Astrocyte (in vitro differentiated cells and primary cell): ENCODE measurements around the gene EYS. TPM values are rescaled to one million over a fixed set of nuclear protein-coding genes. Genes with fewer than 3 reads are reported as not detected.

Experiments
- DNase-seq: peaks from one replicate; pipeline ENCODE4 v3.0.0-alpha.2; 2010; ENCODE audit warnings: low read depth
- FAIRE-seq: peaks from 2 replicates; lab custom pipeline; 2011; peaks lifted over from hg19 to GRCh38; lab: Jason Lieb, UNC
- H2AFZ ChIP-seq: 2 replicates; pipeline ENCODE4 v1.6.0; 2012; ENCODE audit warnings: low read depth, low read length, inconsistent platforms
- H3K27ac ChIP-seq: 2 replicates; pipeline ENCODE4 v1.5.1; 2011; ENCODE audit warnings: low read depth, low read length, inconsistent platforms
- H3K27me3 ChIP-seq: 2 replicates; pipeline ENCODE4 v1.6.0; 2011; ENCODE audit warnings: low read length, inconsistent platforms; ENCODE audit not compliant: insufficient read depth
- H3K36me3 ChIP-seq: 2 replicates; pipeline ENCODE4 v1.5.1; 2011; ENCODE audit warnings: low read length, inconsistent platforms; ENCODE audit not compliant: insufficient read depth
- H3K4me1 ChIP-seq: 2 replicates; pipeline ENCODE4 v1.5.1; 2011; ENCODE audit warnings: low read length, inconsistent platforms; ENCODE audit not compliant: insufficient read depth
- H3K4me2 ChIP-seq: 2 replicates; pipeline ENCODE4 v1.6.0; 2012; ENCODE audit warnings: low read length, inconsistent platforms
- H3K4me3 ChIP-seq: 2 replicates; pipeline ENCODE4 v1.5.1; 2011; ENCODE audit warnings: low read depth, mild to moderate bottlenecking, low read length, inconsistent platforms; ENCODE audit not compliant: insufficient read depth
- H3K79me2 ChIP-seq: 2 replicates; pipeline ENCODE4 v1.6.0; 2012; ENCODE audit warnings: mild to moderate bottlenecking, low read length, inconsistent platforms; ENCODE audit not compliant: insufficient read depth
- H3K9ac ChIP-seq: 2 replicates; pipeline ENCODE4 v1.6.0; 2012; ENCODE audit warnings: mild to moderate bottlenecking, low read length, inconsistent platforms
- H3K9me3 ChIP-seq: 2 replicates; pipeline ENCODE4 v1.5.1; 2012; ENCODE audit warnings: low read depth, mild to moderate bottlenecking, low read length, inconsistent platforms; ENCODE audit not compliant: insufficient read depth
- H4K20me1 ChIP-seq: 2 replicates; pipeline ENCODE4 v1.6.0; 2012; ENCODE audit warnings: low read length, inconsistent platforms; ENCODE audit not compliant: insufficient read depth
- H3K27ac Mint-ChIP-seq: one replicate; pipeline ENCODE4 v1.8.0; 2021; ENCODE audit warnings: mild to moderate bottlenecking, mixed read lengths; ENCODE audit not compliant: unreplicated experiment
- H3K27me3 Mint-ChIP-seq: one replicate; pipeline ENCODE4 v1.8.0; 2021; ENCODE audit warnings: low read depth, mixed read lengths; ENCODE audit not compliant: unreplicated experiment
- H3K36me3 Mint-ChIP-seq: one replicate; pipeline ENCODE4 v1.8.0; 2021; ENCODE audit warnings: low read depth, mixed read lengths; ENCODE audit not compliant: unreplicated experiment
- H3K4me1 Mint-ChIP-seq: one replicate; pipeline ENCODE4 v1.8.0; 2021; ENCODE audit warnings: low read depth, mixed read lengths; ENCODE audit not compliant: unreplicated experiment
- H3K4me3 Mint-ChIP-seq: one replicate; pipeline ENCODE4 v1.8.0; 2021; ENCODE audit warnings: mild to moderate bottlenecking, moderate library complexity, mixed read lengths; ENCODE audit not compliant: unreplicated experiment
- H3K9me3 Mint-ChIP-seq: one replicate; pipeline ENCODE4 v1.8.0; 2021; ENCODE audit warnings: mild to moderate bottlenecking, mixed read lengths; ENCODE audit not compliant: unreplicated experiment
- EZH2 ChIP-seq: IDR thresholded peaks from 2 replicates; pipeline ENCODE4 v1.6.1; 2012; ENCODE audit warnings: mild to moderate bottlenecking, low read length, inconsistent platforms; ENCODE audit not compliant: insufficient read depth
- total RNA-seq: library from RNA; stranded (reverse); gene quantifications from 2 replicates; pipeline ENCODE4 v1.2.1, GENCODE V29; 2021
- TF ChIP-seq, protein P1 (sequence below): IDR thresholded peaks from 2 replicates; pipeline ENCODE4 v1.5.1; 2011; ENCODE audit warnings: low read depth, mild to moderate bottlenecking, inconsistent platforms, low read length, moderate library complexity; ENCODE audit not compliant: insufficient read depth

EYS gene
- total RNA-seq, 1 donor from 2014 or later = 0.16 TPM

- Mint-ChIP-seq H3K9me3 (no peaks in the 10 kb centered on the region), H3K36me3 (no peaks in the 10 kb centered on the region), H3K27ac (no peak overlapping the region), H3K27me3 (no peaks in the 10 kb centered on the region), H3K4me1 (no peaks in the 10 kb centered on the region), H3K4me3 (no peak overlapping the region)
- Histone ChIP-seq H3K79me2 (no peaks in the 10 kb centered on the region), H3K4me3 (no peak overlapping the region), H3K36me3 (no peaks in the 10 kb centered on the region), H3K9ac (no peak overlapping the region), H2AFZ (no peak overlapping the region), H3K4me2 (no peak overlapping the region), H3K9me3 (no peaks in the 10 kb centered on the region), H3K4me1 (no peaks in the 10 kb centered on the region), H3K27ac (no peak overlapping the region), H3K27me3 (no peaks in the 10 kb centered on the region), H4K20me1 (no peaks in the 10 kb centered on the region)
- no peak for FAIRE-seq
- DNase-seq = no peak
- TF ChIP-seq, protein P1, sequence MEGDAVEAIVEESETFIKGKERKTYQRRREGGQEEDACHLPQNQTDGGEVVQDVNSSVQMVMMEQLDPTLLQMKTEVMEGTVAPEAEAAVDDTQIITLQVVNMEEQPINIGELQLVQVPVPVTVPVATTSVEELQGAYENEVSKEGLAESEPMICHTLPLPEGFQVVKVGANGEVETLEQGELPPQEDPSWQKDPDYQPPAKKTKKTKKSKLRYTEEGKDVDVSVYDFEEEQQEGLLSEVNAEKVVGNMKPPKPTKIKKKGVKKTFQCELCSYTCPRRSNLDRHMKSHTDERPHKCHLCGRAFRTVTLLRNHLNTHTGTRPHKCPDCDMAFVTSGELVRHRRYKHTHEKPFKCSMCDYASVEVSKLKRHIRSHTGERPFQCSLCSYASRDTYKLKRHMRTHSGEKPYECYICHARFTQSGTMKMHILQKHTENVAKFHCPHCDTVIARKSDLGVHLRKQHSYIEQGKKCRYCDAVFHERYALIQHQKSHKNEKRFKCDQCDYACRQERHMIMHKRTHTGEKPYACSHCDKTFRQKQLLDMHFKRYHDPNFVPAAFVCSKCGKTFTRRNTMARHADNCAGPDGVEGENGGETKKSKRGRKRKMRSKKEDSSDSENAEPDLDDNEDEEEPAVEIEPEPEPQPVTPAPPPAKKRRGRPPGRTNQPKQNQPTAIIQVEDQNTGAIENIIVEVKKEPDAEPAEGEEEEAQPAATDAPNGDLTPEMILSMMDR = no peak
- TF ChIP-seq EZH2 = no peak
Measured at GRCh38 chr6:64945450-64945849, 761.6 kb downstream of the EYS start.

- H3K27ac Mint-ChIP-seq = peak overlapping the region; percentile 38
- no peak for FAIRE-seq
- Histone ChIP-seq H3K4me2 (no peak overlapping the region), H3K4me3 (no peak overlapping the region), H3K4me1 (no peaks in the 10 kb centered on the region), H4K20me1 (no peaks in the 10 kb centered on the region), H3K79me2 (no peaks in the 10 kb centered on the region), H3K9ac (no peak overlapping the region), H3K36me3 (no peaks in the 10 kb centered on the region), H3K9me3 (no peaks in the 10 kb centered on the region), H3K27me3 (no peaks in the 10 kb centered on the region), H3K27ac (no peak overlapping the region), H2AFZ (no peak overlapping the region)
- no peaks in the 10 kb centered on the region for H3K36me3 Mint-ChIP-seq
- H3K27me3 Mint-ChIP-seq = no peaks in the 10 kb centered on the region
- no peak overlapping the region for H3K4me3 Mint-ChIP-seq
- H3K9me3 Mint-ChIP-seq = peaks cover 2% of the 10 kb centered on the region
- peaks cover 5% of the 10 kb centered on the region for H3K4me1 Mint-ChIP-seq
- TF ChIP-seq, protein P1 = no peak
- TF ChIP-seq EZH2 = no peak
- no peak for DNase-seq
Measured at GRCh38 chr6:64932486-64932885, 774.5 kb downstream of the EYS start.

DNA sequence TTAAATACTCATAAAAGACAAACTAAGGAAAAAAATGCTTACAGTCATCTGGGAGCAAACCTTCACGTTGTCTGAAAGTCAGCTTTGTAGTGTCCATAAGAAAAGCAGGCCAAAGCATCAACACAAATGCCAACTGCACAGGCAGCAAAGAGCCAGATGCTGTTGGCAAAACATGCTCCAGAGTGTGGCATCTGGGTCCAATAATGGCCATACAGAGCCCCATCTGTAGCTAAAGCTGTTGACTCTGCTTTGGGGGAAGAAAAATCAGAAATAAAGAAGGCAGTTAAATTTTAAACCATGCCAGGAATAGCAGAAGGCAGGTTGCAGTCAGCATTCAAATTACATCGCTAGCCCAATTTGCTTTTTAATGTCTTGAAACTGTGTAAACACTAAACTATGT lies 776.3 kb downstream of the EYS start:
- TF ChIP-seq EZH2 = no peak
- TF ChIP-seq, protein P1 = no peak
- H3K9ac ChIP-seq = no peak overlapping the region

More for the DNA sequence above, 776.3 kb downstream of the EYS start:
- Histone ChIP-seq H2AFZ (no peak overlapping the region), H3K27me3 (no peaks in the 10 kb centered on the region), H3K4me1 (no peaks in the 10 kb centered on the region), H3K36me3 (no peaks in the 10 kb centered on the region), H3K79me2 (no peaks in the 10 kb centered on the region), H3K9me3 (no peaks in the 10 kb centered on the region), H3K4me2 (no peak overlapping the region), H4K20me1 (no peaks in the 10 kb centered on the region), H3K27ac (no peak overlapping the region), H3K4me3 (no peak overlapping the region)
- H3K36me3 Mint-ChIP-seq = no peaks in the 10 kb centered on the region
- no peak overlapping the region for H3K27ac Mint-ChIP-seq
- peaks cover 2% of the 10 kb centered on the region for H3K9me3 Mint-ChIP-seq
- H3K4me1 Mint-ChIP-seq = peaks cover 5% of the 10 kb centered on the region
- FAIRE-seq (no peak), DNase-seq (no peak)
- H3K27me3 Mint-ChIP-seq = no peaks in the 10 kb centered on the region
- no peak overlapping the region for H3K4me3 Mint-ChIP-seq
